Liver (tissue), 9 donors: ENCODE data around the gene NUP54. TPM values are rescaled to one million over a fixed set of nuclear protein-coding genes. Genes with fewer than 3 reads are reported as not detected.

Source experiments
- DNase-seq: peaks from one replicate; pipeline ENCODE4 v3.0.0-alpha.2; 2017; ENCODE audit warnings: low spot score
- H3K27ac ChIP-seq, 2 donors: one replicate each; pipeline ENCODE4 v1.7.0; 2013; ENCODE audit warnings: inconsistent platforms in 2 of 2, low read length in 2 of 2, control low read depth in 1 of 2, low read depth in 1 of 2, mild to moderate bottlenecking in 1 of 2
- H3K27me3 ChIP-seq, 4 donors: one replicate each; pipeline versions ENCODE4 v1.6.1 to v1.7.0; 2013; ENCODE audit warnings: low read length in 3 of 4, inconsistent platforms in 1 of 4, mild to moderate bottlenecking in 1 of 4, moderate library complexity in 1 of 4; ENCODE audit not compliant: control insufficient read depth in 4 of 4, insufficient read depth in 4 of 4
- H3K36me3 ChIP-seq, 4 donors: one replicate each; pipeline versions ENCODE4 v1.6.1 to v1.7.0; 2013; ENCODE audit warnings: low read length in 3 of 4, mild to moderate bottlenecking in 3 of 4, low read depth in 1 of 4, moderate library complexity in 1 of 4; ENCODE audit not compliant: control insufficient read depth in 4 of 4, insufficient read depth in 3 of 4
- H3K4me1 ChIP-seq, 4 donors: one replicate each; pipeline versions ENCODE4 v1.6.1 to v1.7.0; 2013; ENCODE audit warnings: low read length in 3 of 4, mild to moderate bottlenecking in 3 of 4, moderate library complexity in 1 of 4; ENCODE audit not compliant: control insufficient read depth in 4 of 4, insufficient read depth in 4 of 4
- H3K4me3 ChIP-seq, 3 donors: one replicate each; pipeline versions ENCODE4 v1.6.1 to v1.7.0; 2013; ENCODE audit warnings: low read length in 3 of 3, control low read depth in 1 of 3, low read depth in 1 of 3, mild to moderate bottlenecking in 1 of 3
- H3K9ac ChIP-seq, 2 donors: one replicate each; pipeline ENCODE4 v1.7.0; 2013; ENCODE audit warnings: low read length in 2 of 2, mild to moderate bottlenecking in 2 of 2, moderate library complexity in 2 of 2, control low read depth in 1 of 2, low read depth in 1 of 2
- H3K9me3 ChIP-seq, 4 donors: one replicate each; pipeline versions ENCODE4 v1.6.1 to v1.7.0; 2013; ENCODE audit warnings: low read length in 3 of 4; ENCODE audit not compliant: control insufficient read depth in 4 of 4
- EGR1 ChIP-seq, 2 donors: IDR thresholded peaks; 2 replicates each; pipeline ENCODE4 v1.6.1; 2016 to 2018; ENCODE audit warnings: antibody characterized with exemption in 2 of 2, low read depth in 2 of 2
- FOXA1 ChIP-seq: IDR thresholded peaks from 2 replicates; pipeline ENCODE4 v1.6.1; 2016; ENCODE audit warnings: antibody characterized with exemption
- FOXA2 ChIP-seq: IDR thresholded peaks from 2 replicates; pipeline ENCODE4 v1.6.1; 2016; ENCODE audit warnings: antibody characterized with exemption
- GABPA ChIP-seq, 2 donors: IDR thresholded peaks in 1 of 2; conservative IDR thresholded peaks in 1 of 2; 2 replicates each; pipeline ENCODE4 v1.6.1; 2016; ENCODE audit warnings: antibody characterized with exemption in 2 of 2, mild to moderate bottlenecking in 1 of 2, moderate library complexity in 1 of 2
- HNF4A ChIP-seq, 2 donors: conservative IDR thresholded peaks; 2 replicates each; pipeline ENCODE4 v1.6.1; 2016; ENCODE audit warnings: antibody characterized with exemption in 2 of 2, mild to moderate bottlenecking in 2 of 2
- HNF4G ChIP-seq: IDR thresholded peaks from 2 replicates; pipeline ENCODE4 v1.6.1; 2016; ENCODE audit warnings: antibody characterized with exemption
- NR2F2 ChIP-seq: IDR thresholded peaks from 2 replicates; pipeline ENCODE4 v1.6.1; 2016; ENCODE audit warnings: antibody characterized with exemption
- RAD21 ChIP-seq, 2 donors: IDR thresholded peaks; 2 replicates each; pipeline ENCODE4 v1.6.1; 2016; ENCODE audit warnings: antibody characterized with exemption in 2 of 2, mild to moderate bottlenecking in 2 of 2
- RXRA ChIP-seq, 2 donors: IDR thresholded peaks; 2 replicates each; pipeline ENCODE4 v1.6.1; 2017 to 2018; ENCODE audit warnings: antibody characterized with exemption in 2 of 2, mild to moderate bottlenecking in 1 of 2
- SP1 ChIP-seq: IDR thresholded peaks from 2 replicates; pipeline ENCODE4 v1.6.1; 2018; ENCODE audit warnings: antibody characterized with exemption, mild to moderate bottlenecking
- TAF1 ChIP-seq: conservative IDR thresholded peaks from 2 replicates; pipeline ENCODE4 v1.6.1; 2016; ENCODE audit warnings: antibody characterized with exemption, mild to moderate bottlenecking
- YY1 ChIP-seq: IDR thresholded peaks from 2 replicates; pipeline ENCODE4 v1.6.1; 2016; ENCODE audit warnings: antibody characterized with exemption, mild to moderate bottlenecking
- WGBS: extraction: QIAGEN DNeasy Blood & Tissue Kit; methylation state at CpG from one replicate; pipeline ENCODE4 v1.1.7; 2013; 5-methylcytosine and 5-hydroxymethylcytosine counted together
- polyA plus RNA-seq, 2 donors: library from polyadenylated mRNA; stranded (reverse) in 1 of 2; unstranded in 1 of 2; fragments of 200-250 nt in 1 of 2; fragments of >200 nt in 1 of 2; fragmentation: Nextera tagmentation in 1 of 2; extraction: Ambion mirVana in 1 of 2; gene quantifications; one replicate each; pipeline versions ENCODE4 v1.2.1 to v1.2.3, GENCODE V29; 2013 to 2015
- total RNA-seq, 2 donors: library from RNA; depleted of rRNA; stranded (reverse); fragments of >200 nt; gene quantifications; one replicate each; pipeline ENCODE4 v1.2.3, GENCODE V29; 2014
- TF ChIP-seq, protein P1 (sequence below): IDR thresholded peaks from 2 replicates; pipeline ENCODE4 v1.6.1; 2016; ENCODE audit warnings: antibody characterized with exemption, mild to moderate bottlenecking
- TF ChIP-seq, protein P2 (sequence below): fragments of 150-350 bp; IDR thresholded peaks from 2 replicates; pipeline ENCODE4 v1.5.1; 2017; ENCODE audit warnings: improper control_type of control experiment, low read depth, low read length; ENCODE audit not compliant: missing input control
- TF ChIP-seq, protein P3 (sequence below): IDR thresholded peaks from 2 replicates; pipeline ENCODE4 v1.6.1; 2016; ENCODE audit warnings: antibody characterized with exemption
- TF ChIP-seq, protein P4 (sequence below): IDR thresholded peaks from 2 replicates; pipeline ENCODE4 v1.6.1; 2016; ENCODE audit warnings: antibody characterized with exemption
- TF ChIP-seq, protein P5 (sequence below): IDR thresholded peaks from 2 replicates; pipeline ENCODE4 v1.6.1; 2016; ENCODE audit warnings: antibody characterized with exemption
- donor health status: healthy.
- donor health status: healthy.
- donor health status: healthy.
- donor health status: healthy.
- donor health status: healthy.

Gene NUP54, protein sequence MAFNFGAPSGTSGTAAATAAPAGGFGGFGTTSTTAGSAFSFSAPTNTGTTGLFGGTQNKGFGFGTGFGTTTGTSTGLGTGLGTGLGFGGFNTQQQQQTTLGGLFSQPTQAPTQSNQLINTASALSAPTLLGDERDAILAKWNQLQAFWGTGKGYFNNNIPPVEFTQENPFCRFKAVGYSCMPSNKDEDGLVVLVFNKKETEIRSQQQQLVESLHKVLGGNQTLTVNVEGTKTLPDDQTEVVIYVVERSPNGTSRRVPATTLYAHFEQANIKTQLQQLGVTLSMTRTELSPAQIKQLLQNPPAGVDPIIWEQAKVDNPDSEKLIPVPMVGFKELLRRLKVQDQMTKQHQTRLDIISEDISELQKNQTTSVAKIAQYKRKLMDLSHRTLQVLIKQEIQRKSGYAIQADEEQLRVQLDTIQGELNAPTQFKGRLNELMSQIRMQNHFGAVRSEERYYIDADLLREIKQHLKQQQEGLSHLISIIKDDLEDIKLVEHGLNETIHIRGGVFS
- total RNA-seq (10 to 100 TPM; 20.2 to 29.3 TPM), polyA plus RNA-seq (10 to 100 TPM in 1 of 2 donors, 1 to 10 TPM in 1; 8.3 to 12.8 TPM)

DNA sequence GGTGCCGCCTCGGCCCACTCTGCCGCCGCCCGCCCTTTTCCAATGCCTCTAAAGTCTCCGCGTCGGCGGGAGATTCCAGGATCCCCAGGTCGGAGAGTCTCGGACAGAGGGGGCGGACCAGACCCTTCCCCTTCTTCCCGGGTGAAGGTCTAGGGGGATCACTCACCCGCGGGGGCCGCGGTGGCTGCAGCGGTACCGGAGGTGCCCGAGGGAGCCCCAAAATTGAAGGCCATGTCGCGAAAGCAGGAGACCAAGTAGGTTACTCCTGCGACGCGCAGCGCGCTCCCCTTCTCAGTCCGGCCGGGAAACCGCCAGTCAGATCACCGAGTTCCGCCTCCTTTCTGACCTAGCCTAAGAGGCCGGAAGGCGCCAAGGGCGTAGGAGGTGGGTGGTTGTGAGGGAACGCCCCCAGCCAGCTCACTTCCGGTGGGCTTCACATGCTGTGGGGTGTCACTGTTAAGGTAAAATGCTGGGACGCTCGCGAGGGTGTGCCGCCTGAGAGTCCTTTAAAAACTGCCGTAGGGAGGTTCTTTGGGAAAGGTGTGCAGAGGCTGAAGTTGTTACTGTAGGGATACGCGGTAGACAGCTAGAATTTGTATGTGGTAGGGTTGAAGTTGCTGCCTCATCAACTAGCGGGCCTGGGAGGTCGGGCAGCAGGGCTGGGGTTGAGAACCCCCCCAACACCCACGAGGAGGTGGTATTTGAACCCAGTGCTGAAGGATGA lies at the start of gene NUP54:
TSS of gene NUP54 (minus strand) at position 256 of the 724 bp plus-strand sequence. CDS start at position 233, 23 bp downstream.
- Histone ChIP-seq H3K4me3 (peak within 1 kb of the TSS; percentile 83 to 100 (median 96)), H3K9me3 (no peaks in the 10 kb centered on the region), H3K27ac (peak within 1 kb of the TSS; percentile 83 to 87), H3K36me3 (peaks cover 0 to 7% (median 0%) of the 10 kb centered on the region in 4 donors), H3K9ac (peak within 1 kb of the TSS; percentile 89 to 99), H3K4me1 (peaks cover 0 to 31% (median 26%) of the 10 kb centered on the region in 4 donors), H3K27me3 (no peaks in the 10 kb centered on the region)
- DNase-seq, result peak; percentile 95
- under 1% methylated on average over 47 of the region's 47 CpGs for WGBS
- peak in 1 of 2 donors; percentile 7 for TF ChIP-seq HNF4A (conservative IDR thresholded peaks at IDR 0.05)
- TF ChIP-seq RAD21 (IDR thresholded peaks at IDR 0.05), result peak; percentile 30 to 40
- TF ChIP-seq, protein P1, sequence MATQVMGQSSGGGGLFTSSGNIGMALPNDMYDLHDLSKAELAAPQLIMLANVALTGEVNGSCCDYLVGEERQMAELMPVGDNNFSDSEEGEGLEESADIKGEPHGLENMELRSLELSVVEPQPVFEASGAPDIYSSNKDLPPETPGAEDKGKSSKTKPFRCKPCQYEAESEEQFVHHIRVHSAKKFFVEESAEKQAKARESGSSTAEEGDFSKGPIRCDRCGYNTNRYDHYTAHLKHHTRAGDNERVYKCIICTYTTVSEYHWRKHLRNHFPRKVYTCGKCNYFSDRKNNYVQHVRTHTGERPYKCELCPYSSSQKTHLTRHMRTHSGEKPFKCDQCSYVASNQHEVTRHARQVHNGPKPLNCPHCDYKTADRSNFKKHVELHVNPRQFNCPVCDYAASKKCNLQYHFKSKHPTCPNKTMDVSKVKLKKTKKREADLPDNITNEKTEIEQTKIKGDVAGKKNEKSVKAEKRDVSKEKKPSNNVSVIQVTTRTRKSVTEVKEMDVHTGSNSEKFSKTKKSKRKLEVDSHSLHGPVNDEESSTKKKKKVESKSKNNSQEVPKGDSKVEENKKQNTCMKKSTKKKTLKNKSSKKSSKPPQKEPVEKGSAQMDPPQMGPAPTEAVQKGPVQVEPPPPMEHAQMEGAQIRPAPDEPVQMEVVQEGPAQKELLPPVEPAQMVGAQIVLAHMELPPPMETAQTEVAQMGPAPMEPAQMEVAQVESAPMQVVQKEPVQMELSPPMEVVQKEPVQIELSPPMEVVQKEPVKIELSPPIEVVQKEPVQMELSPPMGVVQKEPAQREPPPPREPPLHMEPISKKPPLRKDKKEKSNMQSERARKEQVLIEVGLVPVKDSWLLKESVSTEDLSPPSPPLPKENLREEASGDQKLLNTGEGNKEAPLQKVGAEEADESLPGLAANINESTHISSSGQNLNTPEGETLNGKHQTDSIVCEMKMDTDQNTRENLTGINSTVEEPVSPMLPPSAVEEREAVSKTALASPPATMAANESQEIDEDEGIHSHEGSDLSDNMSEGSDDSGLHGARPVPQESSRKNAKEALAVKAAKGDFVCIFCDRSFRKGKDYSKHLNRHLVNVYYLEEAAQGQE, result peak; percentile 70
- peak; percentile 83 for TF ChIP-seq TAF1
- peak; percentile 84 for TF ChIP-seq YY1
- TF ChIP-seq, protein P2, sequence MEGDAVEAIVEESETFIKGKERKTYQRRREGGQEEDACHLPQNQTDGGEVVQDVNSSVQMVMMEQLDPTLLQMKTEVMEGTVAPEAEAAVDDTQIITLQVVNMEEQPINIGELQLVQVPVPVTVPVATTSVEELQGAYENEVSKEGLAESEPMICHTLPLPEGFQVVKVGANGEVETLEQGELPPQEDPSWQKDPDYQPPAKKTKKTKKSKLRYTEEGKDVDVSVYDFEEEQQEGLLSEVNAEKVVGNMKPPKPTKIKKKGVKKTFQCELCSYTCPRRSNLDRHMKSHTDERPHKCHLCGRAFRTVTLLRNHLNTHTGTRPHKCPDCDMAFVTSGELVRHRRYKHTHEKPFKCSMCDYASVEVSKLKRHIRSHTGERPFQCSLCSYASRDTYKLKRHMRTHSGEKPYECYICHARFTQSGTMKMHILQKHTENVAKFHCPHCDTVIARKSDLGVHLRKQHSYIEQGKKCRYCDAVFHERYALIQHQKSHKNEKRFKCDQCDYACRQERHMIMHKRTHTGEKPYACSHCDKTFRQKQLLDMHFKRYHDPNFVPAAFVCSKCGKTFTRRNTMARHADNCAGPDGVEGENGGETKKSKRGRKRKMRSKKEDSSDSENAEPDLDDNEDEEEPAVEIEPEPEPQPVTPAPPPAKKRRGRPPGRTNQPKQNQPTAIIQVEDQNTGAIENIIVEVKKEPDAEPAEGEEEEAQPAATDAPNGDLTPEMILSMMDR, result no peak
- TF ChIP-seq FOXA1, result no peak
- TF ChIP-seq, protein P3, sequence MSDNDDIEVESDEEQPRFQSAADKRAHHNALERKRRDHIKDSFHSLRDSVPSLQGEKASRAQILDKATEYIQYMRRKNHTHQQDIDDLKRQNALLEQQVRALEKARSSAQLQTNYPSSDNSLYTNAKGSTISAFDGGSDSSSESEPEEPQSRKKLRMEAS, result peak; percentile 75
- TF ChIP-seq, protein P4, sequence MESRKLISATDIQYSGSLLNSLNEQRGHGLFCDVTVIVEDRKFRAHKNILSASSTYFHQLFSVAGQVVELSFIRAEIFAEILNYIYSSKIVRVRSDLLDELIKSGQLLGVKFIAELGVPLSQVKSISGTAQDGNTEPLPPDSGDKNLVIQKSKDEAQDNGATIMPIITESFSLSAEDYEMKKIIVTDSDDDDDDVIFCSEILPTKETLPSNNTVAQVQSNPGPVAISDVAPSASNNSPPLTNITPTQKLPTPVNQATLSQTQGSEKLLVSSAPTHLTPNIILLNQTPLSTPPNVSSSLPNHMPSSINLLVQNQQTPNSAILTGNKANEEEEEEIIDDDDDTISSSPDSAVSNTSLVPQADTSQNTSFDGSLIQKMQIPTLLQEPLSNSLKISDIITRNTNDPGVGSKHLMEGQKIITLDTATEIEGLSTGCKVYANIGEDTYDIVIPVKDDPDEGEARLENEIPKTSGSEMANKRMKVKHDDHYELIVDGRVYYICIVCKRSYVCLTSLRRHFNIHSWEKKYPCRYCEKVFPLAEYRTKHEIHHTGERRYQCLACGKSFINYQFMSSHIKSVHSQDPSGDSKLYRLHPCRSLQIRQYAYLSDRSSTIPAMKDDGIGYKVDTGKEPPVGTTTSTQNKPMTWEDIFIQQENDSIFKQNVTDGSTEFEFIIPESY, result peak; percentile 39
- peak; percentile 26 for TF ChIP-seq NR2F2
- TF ChIP-seq GABPA (IDR thresholded peaks at IDR 0.05 in 1 of 2, conservative IDR thresholded peaks at IDR 0.05 in 1 of 2), result peak; percentile 95 to 97
- TF ChIP-seq RXRA (IDR thresholded peaks at IDR 0.05), result peak; percentile 34 to 38
- TF ChIP-seq, protein P5, sequence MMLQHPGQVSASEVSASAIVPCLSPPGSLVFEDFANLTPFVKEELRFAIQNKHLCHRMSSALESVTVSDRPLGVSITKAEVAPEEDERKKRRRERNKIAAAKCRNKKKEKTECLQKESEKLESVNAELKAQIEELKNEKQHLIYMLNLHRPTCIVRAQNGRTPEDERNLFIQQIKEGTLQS, result no peak
- peak; percentile 56 for TF ChIP-seq SP1
- no peak for TF ChIP-seq HNF4G
- peak; percentile 75 to 83 for TF ChIP-seq EGR1 (IDR thresholded peaks at IDR 0.05; ENCODE audit: low read depth in 2 of 2)
- TF ChIP-seq FOXA2, result no peak
